Dedifferentiated amniotic fluid mesenchymal stem cell (primary cell): ENCODE results near the gene SPIRE2.
"Not testable (repeated sequence)": the region's sequence is repeated elsewhere in the genome, so short reads cannot be mapped to it uniquely, and the experiment has no call there.

Source experiments
- DNase-seq: peaks from one replicate; pipeline ENCODE4 v3.0.0-alpha.2; 2016; ENCODE audit errors: extremely low spot score

Gene SPIRE2

DNA sequence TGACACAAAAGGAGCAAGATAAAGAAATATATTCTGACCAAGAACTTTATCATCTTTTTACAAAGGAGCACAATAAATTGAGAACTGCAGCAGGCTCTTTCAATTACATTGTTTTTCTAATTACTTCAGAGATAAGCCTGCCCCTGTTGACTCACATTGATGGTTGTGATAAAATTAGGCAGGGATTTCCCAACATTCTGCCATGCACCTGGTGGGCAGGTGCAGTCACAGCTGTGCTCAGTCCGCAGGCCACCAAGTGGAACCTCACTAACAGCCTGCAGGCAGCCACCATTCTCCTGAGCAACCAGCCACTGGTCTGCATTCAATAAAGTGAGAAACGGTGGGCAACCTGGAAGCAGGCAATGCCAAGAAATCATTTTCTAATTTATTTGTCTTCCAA is 17.0 kb upstream of the SPIRE2 start:
- DNase-seq: no peak

DNA sequence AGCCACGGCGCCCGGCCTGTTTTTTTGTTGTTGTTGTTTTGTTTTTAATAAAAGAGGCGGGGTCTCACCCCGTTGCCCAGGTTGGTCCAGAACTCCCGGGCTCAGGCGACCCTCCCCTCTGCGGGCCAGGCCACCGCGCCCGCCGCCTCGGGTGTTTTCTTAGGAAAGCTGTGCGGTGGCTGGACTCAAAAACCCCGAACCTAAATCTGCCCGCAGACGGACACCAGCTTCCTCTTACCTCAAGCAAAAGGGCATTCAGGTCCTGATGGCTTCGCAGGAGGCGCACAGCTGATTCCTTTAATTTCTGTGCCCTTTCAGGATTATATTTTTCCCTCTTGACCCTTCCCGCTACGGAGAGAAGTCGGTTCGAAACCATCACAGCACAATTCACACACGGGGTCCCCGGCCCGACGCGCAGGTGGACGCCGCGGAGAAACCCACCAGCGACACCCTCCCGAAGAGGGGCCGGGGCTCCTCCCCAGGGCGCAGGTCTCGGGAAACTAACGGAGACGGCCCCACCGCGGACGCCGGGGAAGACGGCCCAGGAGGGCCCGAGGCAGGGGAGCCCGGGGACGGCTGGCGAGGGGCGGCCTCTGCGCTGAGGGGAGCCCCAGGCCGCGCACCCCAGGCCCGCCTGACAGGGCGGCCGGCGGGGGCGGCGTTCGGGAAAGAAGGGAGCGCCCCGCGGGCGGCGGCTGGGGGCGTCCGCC is 12.5 kb upstream of the SPIRE2 start:
- DNase-seq: no peak

DNA sequence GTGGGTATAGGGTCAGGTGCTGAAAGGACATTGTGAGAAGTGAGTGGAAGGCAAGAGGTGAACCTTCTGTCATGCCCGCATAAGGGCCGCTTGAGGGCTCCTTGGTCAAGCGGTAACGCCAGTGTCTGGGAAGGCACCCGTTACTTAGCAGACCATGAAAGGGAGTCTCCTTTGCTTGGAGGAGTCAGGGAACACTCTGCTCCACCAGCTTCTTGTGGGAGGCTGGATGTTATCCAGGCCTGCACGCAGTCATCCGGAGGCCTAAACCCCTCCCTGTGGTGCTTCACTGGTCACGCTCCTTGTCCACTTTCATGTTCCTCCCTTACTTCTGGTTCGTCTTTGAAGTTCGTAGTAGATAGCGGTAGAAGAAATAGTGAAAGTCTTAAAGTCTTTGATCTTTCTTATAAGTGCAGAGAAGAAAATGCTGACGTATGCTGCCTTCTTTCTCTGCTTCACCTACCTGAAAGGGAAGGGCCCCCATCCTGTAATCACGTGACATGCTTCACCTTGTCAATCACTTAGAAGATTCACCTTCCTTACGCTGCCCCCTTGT is 9.3 kb upstream of the SPIRE2 start:
- DNase-seq: not testable (repeated sequence)

- DNase-seq: not testable (repeated sequence)
These were observed 8.8 kb upstream of the SPIRE2 start for GRCh38 chr16:89819448-89819847.

- DNase-seq: no peak
These were observed 6.7 kb upstream of the SPIRE2 start for GRCh38 chr16:89821438-89822187.

DNA sequence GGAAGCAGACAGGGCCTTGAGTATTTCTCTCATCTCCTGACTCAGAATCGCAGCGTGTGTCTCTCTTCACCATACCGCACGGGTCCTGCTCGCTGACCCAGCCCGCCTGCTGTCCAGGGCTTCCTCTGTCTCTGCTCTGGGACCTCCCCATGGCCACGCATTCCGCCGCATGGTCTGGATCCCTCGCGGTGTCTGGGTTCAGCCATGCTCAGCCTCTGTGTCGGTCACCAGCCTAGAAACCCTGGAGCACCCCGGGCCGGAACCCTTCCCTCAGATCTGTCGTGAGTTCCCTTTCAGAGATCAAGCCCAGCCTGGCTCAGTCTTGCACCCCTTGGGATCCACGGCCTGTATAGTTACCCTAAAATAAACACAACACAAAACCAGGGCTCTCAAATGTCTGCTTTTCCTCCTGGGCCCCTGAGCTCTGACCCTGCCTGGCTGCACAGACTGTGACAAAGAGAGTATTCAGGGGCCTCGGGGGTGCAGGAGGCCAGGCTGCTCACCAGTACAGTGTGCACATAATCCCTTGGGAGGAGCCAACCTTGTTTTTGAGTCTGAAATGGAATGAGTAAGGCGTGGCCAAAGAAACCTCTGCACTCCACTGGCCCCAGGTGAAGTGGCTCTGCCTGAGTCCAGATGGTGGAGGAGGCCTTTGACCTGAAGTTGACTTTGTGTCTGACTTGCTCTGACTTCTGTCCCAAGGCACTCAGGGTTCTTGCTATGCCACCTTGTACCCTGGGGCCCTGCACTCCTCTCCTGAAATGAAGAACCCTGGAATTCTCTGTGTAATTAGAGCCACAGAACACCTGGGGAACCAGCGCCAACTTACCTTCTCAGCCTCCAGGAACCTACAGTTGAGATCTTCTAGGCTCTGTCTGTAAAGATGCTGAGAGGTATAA is 5.8 kb upstream of the SPIRE2 start:
- no peak for DNase-seq

DNA sequence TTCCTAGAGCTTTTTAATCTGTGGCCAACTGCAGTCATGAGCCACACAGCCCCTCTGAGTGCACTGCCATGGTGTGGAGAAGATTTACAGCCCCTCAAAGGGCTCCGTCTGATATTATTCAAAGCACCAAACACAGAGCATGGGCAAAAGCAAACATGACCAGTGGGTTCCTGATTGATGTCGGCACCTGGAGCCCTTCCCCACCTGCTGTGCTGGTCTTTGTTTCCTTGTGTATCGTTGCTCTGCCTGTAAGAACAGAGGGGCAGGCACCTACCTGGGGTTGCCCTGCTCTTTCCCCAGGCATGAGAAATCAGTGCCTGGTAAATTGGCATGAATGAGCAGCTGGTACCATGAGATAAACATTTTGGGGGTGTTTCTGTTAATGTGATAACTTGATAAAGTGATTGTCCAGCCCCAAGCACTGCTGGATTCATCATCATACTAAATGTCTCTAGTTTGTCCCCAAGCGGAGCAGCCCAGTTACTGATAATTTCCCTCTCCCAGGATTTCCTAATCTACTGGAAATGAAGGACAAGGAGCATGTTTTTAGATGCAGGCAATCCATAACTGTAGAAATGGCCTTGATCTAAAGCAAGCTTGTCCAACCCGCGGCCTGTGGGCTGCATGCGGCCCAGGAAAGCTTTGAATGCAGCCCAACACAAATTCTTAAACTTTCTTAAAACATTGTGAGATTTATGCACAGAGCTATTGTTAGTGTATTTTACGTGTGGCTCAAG is 5.0 kb upstream of the SPIRE2 start:
- DNase-seq: no peak

- DNase-seq: not testable (repeated sequence)
These were observed 4.5 kb upstream of the SPIRE2 start for GRCh38 chr16:89823824-89824148.

GRCh38 chr16:89826531-89827382 is 1.5 kb upstream of the SPIRE2 start:
- DNase-seq: no peak

GRCh38 chr16:89827383-89828198 is 684 bp upstream of the SPIRE2 start:
- DNase-seq: no peak

- DNase-seq: no peak
These were observed 775 bp downstream of the SPIRE2 start for GRCh38 chr16:89828870-89829629.

DNA sequence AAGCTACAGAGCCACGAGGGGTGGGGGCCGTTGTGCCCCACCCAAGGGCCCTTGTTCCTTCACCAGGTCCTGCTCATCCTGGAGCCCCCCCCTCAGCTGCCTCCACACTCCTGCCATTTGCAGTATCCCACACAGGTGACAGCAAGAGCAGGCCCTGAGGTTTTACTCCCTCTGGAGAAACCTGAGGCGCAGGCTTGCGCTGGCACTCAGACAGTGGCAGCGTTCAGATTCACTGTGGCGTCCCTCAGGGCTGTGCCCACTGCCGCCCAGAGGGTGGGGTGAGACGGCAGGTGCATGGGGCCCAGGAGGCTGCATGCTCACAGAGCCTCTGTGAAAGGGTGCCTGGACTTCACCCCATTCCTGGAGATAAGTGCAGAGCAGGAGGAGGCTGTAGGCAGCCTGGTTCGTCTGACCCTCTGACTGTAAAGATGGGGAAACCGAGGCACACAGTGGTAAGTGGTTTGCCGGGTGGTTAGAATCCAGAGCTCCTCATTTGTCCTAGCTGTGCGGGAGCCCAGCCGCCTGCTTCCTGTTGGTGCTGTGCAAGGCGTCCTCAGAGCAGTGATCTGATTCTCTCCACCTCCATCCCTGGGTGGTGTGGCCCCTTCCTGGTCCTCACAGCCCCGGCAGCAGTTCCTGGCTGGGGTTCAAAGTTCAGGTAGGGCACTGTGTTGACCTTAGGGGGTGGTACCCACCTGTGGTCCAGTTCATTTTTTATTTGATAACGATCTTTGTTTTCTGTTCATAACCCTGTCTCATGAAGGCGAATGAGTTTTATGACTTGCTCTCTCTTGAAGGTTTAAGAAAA is 1.6 kb downstream of the SPIRE2 start:
- DNase-seq: no peak

DNA sequence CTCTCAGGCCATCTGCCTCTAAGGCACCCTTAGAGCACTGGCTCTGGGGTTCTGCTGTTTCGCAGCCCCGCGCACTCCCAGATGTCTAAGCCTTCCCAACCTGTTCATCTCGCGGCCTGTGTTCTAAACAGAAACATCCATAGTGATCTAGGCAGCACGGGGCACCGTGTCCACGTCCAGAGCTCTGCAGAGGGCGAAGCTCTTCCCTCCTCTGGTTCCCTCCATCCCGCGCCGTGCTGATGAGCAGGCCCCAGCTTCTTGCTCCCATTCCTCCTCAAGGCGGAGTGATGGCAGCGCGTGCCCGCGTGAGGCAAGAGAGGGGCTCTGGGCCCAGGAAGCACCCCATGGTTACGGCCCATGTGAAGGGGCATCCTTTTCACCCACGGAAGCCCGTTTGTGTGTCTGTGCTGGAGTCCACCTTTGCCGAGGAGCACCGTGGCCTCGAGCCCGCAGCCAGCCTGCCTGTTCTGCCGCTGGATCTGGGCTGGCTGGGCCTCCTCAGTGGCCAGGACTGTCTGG is 3.6 kb downstream of the SPIRE2 start:
- DNase-seq: no peak

DNA sequence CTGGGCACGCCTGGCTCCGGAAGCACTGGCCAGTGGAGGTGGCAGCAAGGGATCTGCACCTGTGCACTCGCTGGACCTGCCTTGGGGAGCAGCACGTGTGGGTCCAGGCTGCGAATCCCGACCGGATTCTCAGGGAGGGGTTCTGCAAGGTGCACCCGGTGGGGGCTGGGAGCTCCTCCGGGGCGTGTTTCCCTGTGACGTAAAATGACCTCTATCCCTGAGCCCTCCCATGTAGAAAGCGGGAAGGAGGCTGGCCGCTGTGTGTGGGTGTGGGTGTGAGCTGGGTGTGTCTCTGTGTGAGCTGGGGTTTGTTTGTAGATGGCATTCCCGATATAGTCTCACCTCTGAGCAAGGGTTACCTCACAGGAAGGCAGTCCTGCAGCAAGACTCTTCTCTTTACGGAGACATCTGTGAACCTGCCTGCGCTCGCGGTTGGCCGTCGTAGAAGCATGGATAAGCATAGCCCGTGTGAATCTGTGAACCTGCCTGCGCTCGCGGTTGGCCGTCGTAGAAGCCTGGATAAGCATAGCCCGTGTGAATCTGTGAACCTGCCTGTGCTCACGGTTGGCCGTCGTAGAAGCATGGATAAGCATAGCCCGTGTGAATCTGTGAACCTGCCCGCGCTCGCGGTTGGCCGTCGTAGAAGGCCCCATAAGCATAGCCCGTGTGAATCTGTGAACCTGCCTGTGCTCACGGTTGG is 5.5 kb downstream of the SPIRE2 start:
- not testable (repeated sequence) for DNase-seq

DNA sequence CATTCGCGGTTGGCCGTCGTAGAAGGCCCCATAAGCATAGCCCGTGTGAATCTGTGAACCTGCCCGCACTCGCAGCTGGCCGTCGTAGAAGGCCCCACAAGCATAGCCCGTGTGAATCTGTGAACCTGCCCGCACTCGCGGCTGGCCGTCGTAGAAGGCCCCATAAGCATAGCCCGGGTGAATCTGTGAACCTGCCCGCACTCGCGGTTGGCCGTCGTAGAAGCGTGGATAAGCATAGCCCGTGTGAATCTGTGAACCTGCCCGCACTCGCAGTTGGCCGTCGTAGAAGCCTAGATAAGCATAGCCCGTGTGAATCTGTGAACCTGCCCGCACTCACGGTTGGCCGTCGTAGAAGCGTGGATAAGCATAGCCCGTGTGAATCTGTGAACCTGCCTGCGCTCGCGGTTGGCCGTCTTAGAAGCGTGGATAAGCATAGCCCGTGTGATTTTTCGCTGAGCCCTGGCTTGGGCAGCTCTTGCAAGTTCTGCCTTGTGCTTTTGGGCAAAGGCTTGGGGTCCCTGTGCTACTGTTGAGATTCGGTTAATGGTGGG is 6.6 kb downstream of the SPIRE2 start:
- not testable (repeated sequence) for DNase-seq

DNA sequence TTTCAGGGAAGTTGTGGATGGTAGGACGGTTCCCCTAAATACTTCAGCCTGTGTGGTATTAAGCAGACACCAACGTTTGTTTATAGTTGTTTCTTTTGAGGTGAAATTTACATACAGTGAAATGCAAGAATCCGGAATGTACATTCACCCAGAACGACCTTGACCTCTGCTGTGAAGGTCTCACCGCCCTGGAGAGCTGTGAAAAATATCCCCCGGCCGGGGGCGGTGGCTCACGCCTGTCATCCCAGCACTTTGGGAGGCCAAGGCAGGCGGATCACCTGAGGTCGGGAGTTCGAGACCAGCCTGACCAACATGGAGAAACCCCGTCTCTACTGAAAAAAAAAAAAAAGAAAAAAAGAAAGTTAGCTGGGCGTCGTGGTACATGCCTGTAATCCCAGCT is 8.2 kb downstream of the SPIRE2 start:
- not testable (repeated sequence) for DNase-seq

- no peak for DNase-seq
These were observed 8.8 kb downstream of the SPIRE2 start for GRCh38 chr16:89837014-89837546.
